ENCODE results near the gene UPK1B.
A peak's percentile ranks its signal among the peaks of the same experiment; 100 is the strongest.
"Not testable (repeated sequence)": the region's sequence is repeated elsewhere in the genome, so short reads cannot be mapped to it uniquely, and the experiment has no call there.

The UPK1B gene

GRCh38 chr3:119173325-119173724, at the start of gene UPK1B:
TSS of gene UPK1B (plus strand) at chr3:119173598. CDS start at chr3:119186742, 13,144 bp downstream.
- DNase-seq, result no peak

- no peak for DNase-seq
Measured at GRCh38 chr3:119125342-119125741, 48.1 kb upstream of the UPK1B start.

GRCh38 chr3:119125742-119126504, 47.5 kb upstream of the UPK1B start:
- no peak for DNase-seq

- DNase-seq, result not testable (repeated sequence)
Measured at GRCh38 chr3:119130291-119130690, 43.1 kb upstream of the UPK1B start.

GRCh38 chr3:119132291-119132690, 41.1 kb upstream of the UPK1B start:
- not testable (repeated sequence) for DNase-seq

- DNase-seq, result not testable (repeated sequence)
Measured at GRCh38 chr3:119139360-119139759, 34.0 kb upstream of the UPK1B start.

GRCh38 chr3:119140466-119140865, 32.9 kb upstream of the UPK1B start:
- DNase-seq, result no peak

- no peak for DNase-seq
Measured at GRCh38 chr3:119145128-119145499, 28.3 kb upstream of the UPK1B start.

GRCh38 chr3:119145500-119146167, 27.8 kb upstream of the UPK1B start, which contains the start of gene TEX55:
TSS of gene TEX55 (plus strand) at chr3:119146165. CDS start at chr3:119146190, 25 bp downstream.
- peak; percentile 31 for DNase-seq

GRCh38 chr3:119146578-119147375, 26.6 kb upstream of the UPK1B start:
- no peak for DNase-seq

- no peak for DNase-seq
Measured at GRCh38 chr3:119147494-119147893, 25.9 kb upstream of the UPK1B start.

GRCh38 chr3:119148493-119149180, 24.8 kb upstream of the UPK1B start:
- DNase-seq, result no peak

- DNase-seq, result peak; percentile 3
Measured at GRCh38 chr3:119149484-119149883, 23.9 kb upstream of the UPK1B start.

GRCh38 chr3:119156868-119157267, 16.5 kb upstream of the UPK1B start:
- DNase-seq, result no peak

- no peak for DNase-seq
Measured at GRCh38 chr3:119157971-119158370, 15.4 kb upstream of the UPK1B start.

- no peak for DNase-seq
Measured at GRCh38 chr3:119160361-119160760, 13.0 kb upstream of the UPK1B start.

GRCh38 chr3:119160815-119161214, 12.6 kb upstream of the UPK1B start:
- no peak for DNase-seq

GRCh38 chr3:119161240-119161639, 12.2 kb upstream of the UPK1B start:
- no peak for DNase-seq

- DNase-seq, result not testable (repeated sequence)
Measured at GRCh38 chr3:119164745-119165144, 8.7 kb upstream of the UPK1B start.

- DNase-seq, result no peak
Measured at GRCh38 chr3:119170821-119171220, 2.6 kb upstream of the UPK1B start.

GRCh38 chr3:119175872-119176756, 2.7 kb downstream of the UPK1B start:
- no peak for DNase-seq

GRCh38 chr3:119176778-119177177, 3.4 kb downstream of the UPK1B start:
- DNase-seq, result no peak
